A549 (cell line): ENCODE data around the gene RUNX1. TPM values are rescaled to one million over a fixed set of nuclear protein-coding genes. Genes with fewer than 3 reads are reported as not detected.

Experiments
- ATAC-seq, 2 experiments: fragments of 200-7000 bp in 1 of 2; fragments of >200 bp in 1 of 2; cut with Nextera tagmentation in 1 of 2; cut with Tn5 transposase in 1 of 2; 3 replicates each; pipeline versions ENCODE4 v1.8.0 to v1.9.1; 2018 to 2020; ENCODE audit warnings: mild to moderate bottlenecking in 1 of 2, moderate library complexity in 1 of 2
- CTCF ChIA-PET: fragments of 300-600 bp; sonication (Branson Sonifier 250); formaldehyde crosslinking; extraction: SDS; loops from one replicate; lab custom pipeline; 2021; ENCODE audit warnings: antibody characterized with exemption, inconsistent platforms; lab: Yijun Ruan, JAX
- POLR2A ChIA-PET: fragments of 350-600 bp; formaldehyde crosslinking; extraction: SDS; loops from one replicate; lab custom pipeline; 2021; ENCODE audit warnings: antibody characterized with exemption, inconsistent platforms; lab: Yijun Ruan, JAX
- DNase-seq, 2 experiments: peaks; one replicate each; pipeline versions ENCODE4 v3.0.0 to v3.0.0-alpha.2; 2011 to 2016; ENCODE audit warnings: low read depth in 1 of 2, low spot score in 1 of 2
- FAIRE-seq: peaks from 2 replicates; lab custom pipeline; 2011; peaks lifted over from hg19 to GRCh38; lab: Jason Lieb, UNC
- H3K27ac ChIP-seq, 2 experiments: fragments of >200 bp; sonication (Bioruptor Twin); formaldehyde crosslinking; 3 replicates each; pipeline ENCODE4 v1.5.1; 2016 to 2017
- H3K4me1 ChIP-seq: fragments of >200 bp; sonication (Bioruptor Twin); formaldehyde crosslinking; 3 replicates; pipeline ENCODE4 v1.6.1; 2016
- H3K4me2 ChIP-seq: fragments of >200 bp; sonication (Bioruptor Twin); formaldehyde crosslinking; 3 replicates; pipeline ENCODE4 v1.6.1; 2016
- H3K4me3 ChIP-seq: fragments of >200 bp; sonication (Bioruptor Twin); formaldehyde crosslinking; 3 replicates; pipeline ENCODE4 v1.5.1; 2016
- H3K9me3 ChIP-seq: fragments of >200 bp; sonication (Bioruptor Twin); formaldehyde crosslinking; 3 replicates; pipeline ENCODE4 v1.6.1; 2016
- CHD4 ChIP-seq: fragments of 200-600 bp; sonication (generic); IDR thresholded peaks from 2 replicates; pipeline ENCODE4 v1.6.1; 2016; ENCODE audit warnings: antibody characterized with exemption, mild to moderate bottlenecking, borderline replicate concordance
- EHF ChIP-seq: fragments of 250-450 bp; sonication (Bioruptor Pico); IDR thresholded peaks from 2 replicates; pipeline ENCODE4 v1.5.0; 2020; ENCODE audit warnings: mild to moderate bottlenecking
- EHMT2 ChIP-seq: fragments of 200-600 bp; sonication (generic); IDR thresholded peaks from 2 replicates; pipeline ENCODE4 v1.6.1; 2016; ENCODE audit warnings: antibody characterized with exemption, low read depth, mild to moderate bottlenecking, moderate library complexity
- FOSL2 ChIP-seq, 2 experiments: fragments of 450-650 bp in 1 of 2; fragments of >200 bp in 1 of 2; sonication (Bioruptor Twin) in 1 of 2; formaldehyde crosslinking; IDR thresholded peaks; 2 replicates each; pipeline versions ENCODE4 v1.5.0 to v1.6.1; 2016 to 2020; ENCODE audit warnings: mild to moderate bottlenecking in 1 of 2, moderate library complexity in 1 of 2
- HEYL ChIP-seq: fragments of 250-450 bp; sonication (Bioruptor Pico); IDR thresholded peaks from 2 replicates; pipeline ENCODE4 v1.8.0; 2021; ENCODE audit warnings: mild to moderate bottlenecking, moderate library complexity
- HOXB13 ChIP-seq: fragments of 250-450 bp; sonication (Bioruptor Pico); IDR thresholded peaks from 2 replicates; pipeline ENCODE4 v1.5.0; 2020; ENCODE audit warnings: low read depth, mild to moderate bottlenecking, moderate library complexity
- MAFK ChIP-seq: fragments of 450-650 bp; IDR thresholded peaks from 2 replicates; pipeline ENCODE4 v1.6.1; 2014; ENCODE audit not compliant: partially characterized antibody
- NFE2L2 ChIP-seq: fragments of 150-350 bp; conservative IDR thresholded peaks from 2 replicates; pipeline ENCODE4 v1.6.1; 2014; ENCODE audit warnings: low read length
- NPAS2 ChIP-seq: fragments of 250-450 bp; sonication (Bioruptor Pico); IDR thresholded peaks from 2 replicates; pipeline ENCODE4 v1.8.0; 2022; ENCODE audit warnings: mild to moderate bottlenecking, moderate library complexity, borderline replicate concordance
- POLR2A ChIP-seq: IDR thresholded peaks from 2 replicates; pipeline ENCODE4 v1.6.1; 2012; ENCODE audit warnings: mild to moderate bottlenecking, low read length
- RAD21 ChIP-seq, 2 experiments: fragments of >200 bp in 1 of 2; sonication (Bioruptor Twin) in 1 of 2; formaldehyde crosslinking in 1 of 2; IDR thresholded peaks in 1 of 2; conservative IDR thresholded peaks in 1 of 2; 2 replicates in 1 of 2; 3 replicates in 1 of 2; pipeline ENCODE4 v1.6.1; 2012 to 2018; ENCODE audit warnings: inconsistent platforms in 1 of 2
- RFX5 ChIP-seq: fragments of 450-650 bp; IDR thresholded peaks from 2 replicates; pipeline ENCODE4 v1.7.1; 2014; ENCODE audit warnings: antibody characterized with exemption, mild to moderate bottlenecking, moderate library complexity
- RNF2 ChIP-seq: fragments of 200-600 bp; sonication (generic); IDR thresholded peaks from 2 replicates; pipeline ENCODE4 v1.6.1; 2016; ENCODE audit warnings: low read depth, mild to moderate bottlenecking, antibody characterized with exemption, moderate library complexity, borderline replicate concordance
- SMC3 ChIP-seq: fragments of >200 bp; sonication (Bioruptor Twin); formaldehyde crosslinking; IDR thresholded peaks from 3 replicates; pipeline ENCODE4 v1.6.1; 2018; ENCODE audit warnings: inconsistent platforms
- SREBF2 ChIP-seq: fragments of 450-650 bp; IDR thresholded peaks from 2 replicates; pipeline ENCODE4 v1.6.1; 2014; ENCODE audit warnings: mild to moderate bottlenecking, moderate library complexity
- ZSCAN20 ChIP-seq: fragments of 250-450 bp; sonication (Bioruptor Pico); IDR thresholded peaks from 2 replicates; pipeline ENCODE4 v1.8.0; 2022; ENCODE audit warnings: mild to moderate bottlenecking, moderate library complexity
- WGBS: methylation state at CpG from one replicate; pipeline ENCODE4 v1.1.6; 2017; ENCODE audit errors: missing lambda C conversion rate; 5-methylcytosine and 5-hydroxymethylcytosine counted together
- polyA plus RNA-seq, 4 experiments: library from polyadenylated mRNA; depleted of rRNA in 3 of 4; stranded (reverse); fragments of >200 nt; fragmentation: RNase III in 1 of 4; extraction: RNeasy Plus Mini Kit Qiagen cat#74134 plus additional on column Dnase treatment in 1 of 4; gene quantifications; 2 replicates in 3 of 4; 3 replicates in 1 of 4; pipeline ENCODE4 v1.2.3, GENCODE V29; 2011 to 2017
- TF ChIP-seq, protein P1 (sequence below): IDR thresholded peaks from 2 replicates; pipeline ENCODE4 v1.6.1; 2012
- TF ChIP-seq, protein P2 (sequence below): fragments of 200-600 bp; sonication (generic); IDR thresholded peaks from 2 replicates; pipeline ENCODE4 v1.6.1; 2016; ENCODE audit warnings: antibody characterized with exemption, mild to moderate bottlenecking, moderate library complexity
- TF ChIP-seq, protein P3 (sequence below): fragments of 450-650 bp; IDR thresholded peaks from 2 replicates; pipeline ENCODE4 v1.6.1; 2014; ENCODE audit warnings: antibody characterized with exemption

The RUNX1 gene
- polyA plus RNA-seq, 2 of the 4 experiments (the other 2 are of a cell fraction) = 5.5 TPM

DNA sequence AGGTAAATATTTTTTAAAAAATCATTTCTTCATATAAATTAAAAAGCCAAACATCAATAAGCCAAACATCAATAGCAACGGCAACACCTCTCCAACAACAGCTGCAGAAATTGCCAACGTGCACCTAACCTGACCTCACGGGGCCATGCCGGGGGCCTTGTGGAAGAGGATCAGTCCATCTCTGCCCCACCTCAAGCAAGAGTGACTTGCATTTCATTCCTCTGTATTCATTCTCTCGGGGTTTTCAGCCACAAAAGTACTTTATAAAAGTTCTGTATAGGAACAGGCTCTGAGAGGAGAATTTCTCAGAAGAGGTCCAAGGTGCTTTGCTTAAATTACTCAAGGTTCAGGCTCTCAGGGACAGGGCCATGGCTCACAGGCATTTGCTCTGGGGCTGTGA lies 100.9 kb downstream of the RUNX1 start:
- Histone ChIP-seq H3K4me3 (no peak overlapping the region), H3K4me2 (no peak overlapping the region), H3K27ac (no peak overlapping the region), H3K4me1 (no peaks in the 10 kb centered on the region), H3K9me3 (no peaks in the 10 kb centered on the region)
- TF ChIP-seq CHD4 (no peak), SREBF2 (no peak), POLR2A (no peak), ZSCAN20 (no peak), EHF (CRISPR knock-in tag) (no peak), HEYL (CRISPR knock-in tag) (no peak), FOSL2 (IDR thresholded peaks at IDR 0.05) (no peak), FOSL2 (CRISPR knock-in tag; IDR thresholded peaks at IDR 0.05) (no peak), RFX5 (no peak), MAFK (no peak), SMC3 (no peak), NPAS2 (CRISPR knock-in tag) (no peak)
- TF ChIP-seq, protein P1, sequence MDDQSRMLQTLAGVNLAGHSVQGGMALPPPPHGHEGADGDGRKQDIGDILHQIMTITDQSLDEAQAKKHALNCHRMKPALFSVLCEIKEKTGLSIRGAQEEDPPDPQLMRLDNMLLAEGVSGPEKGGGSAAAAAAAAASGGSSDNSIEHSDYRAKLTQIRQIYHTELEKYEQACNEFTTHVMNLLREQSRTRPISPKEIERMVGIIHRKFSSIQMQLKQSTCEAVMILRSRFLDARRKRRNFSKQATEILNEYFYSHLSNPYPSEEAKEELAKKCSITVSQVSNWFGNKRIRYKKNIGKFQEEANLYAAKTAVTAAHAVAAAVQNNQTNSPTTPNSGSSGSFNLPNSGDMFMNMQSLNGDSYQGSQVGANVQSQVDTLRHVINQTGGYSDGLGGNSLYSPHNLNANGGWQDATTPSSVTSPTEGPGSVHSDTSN = no peak
- TF ChIP-seq, protein P2, sequence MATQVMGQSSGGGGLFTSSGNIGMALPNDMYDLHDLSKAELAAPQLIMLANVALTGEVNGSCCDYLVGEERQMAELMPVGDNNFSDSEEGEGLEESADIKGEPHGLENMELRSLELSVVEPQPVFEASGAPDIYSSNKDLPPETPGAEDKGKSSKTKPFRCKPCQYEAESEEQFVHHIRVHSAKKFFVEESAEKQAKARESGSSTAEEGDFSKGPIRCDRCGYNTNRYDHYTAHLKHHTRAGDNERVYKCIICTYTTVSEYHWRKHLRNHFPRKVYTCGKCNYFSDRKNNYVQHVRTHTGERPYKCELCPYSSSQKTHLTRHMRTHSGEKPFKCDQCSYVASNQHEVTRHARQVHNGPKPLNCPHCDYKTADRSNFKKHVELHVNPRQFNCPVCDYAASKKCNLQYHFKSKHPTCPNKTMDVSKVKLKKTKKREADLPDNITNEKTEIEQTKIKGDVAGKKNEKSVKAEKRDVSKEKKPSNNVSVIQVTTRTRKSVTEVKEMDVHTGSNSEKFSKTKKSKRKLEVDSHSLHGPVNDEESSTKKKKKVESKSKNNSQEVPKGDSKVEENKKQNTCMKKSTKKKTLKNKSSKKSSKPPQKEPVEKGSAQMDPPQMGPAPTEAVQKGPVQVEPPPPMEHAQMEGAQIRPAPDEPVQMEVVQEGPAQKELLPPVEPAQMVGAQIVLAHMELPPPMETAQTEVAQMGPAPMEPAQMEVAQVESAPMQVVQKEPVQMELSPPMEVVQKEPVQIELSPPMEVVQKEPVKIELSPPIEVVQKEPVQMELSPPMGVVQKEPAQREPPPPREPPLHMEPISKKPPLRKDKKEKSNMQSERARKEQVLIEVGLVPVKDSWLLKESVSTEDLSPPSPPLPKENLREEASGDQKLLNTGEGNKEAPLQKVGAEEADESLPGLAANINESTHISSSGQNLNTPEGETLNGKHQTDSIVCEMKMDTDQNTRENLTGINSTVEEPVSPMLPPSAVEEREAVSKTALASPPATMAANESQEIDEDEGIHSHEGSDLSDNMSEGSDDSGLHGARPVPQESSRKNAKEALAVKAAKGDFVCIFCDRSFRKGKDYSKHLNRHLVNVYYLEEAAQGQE = no peak
- TF ChIP-seq, protein P3, sequence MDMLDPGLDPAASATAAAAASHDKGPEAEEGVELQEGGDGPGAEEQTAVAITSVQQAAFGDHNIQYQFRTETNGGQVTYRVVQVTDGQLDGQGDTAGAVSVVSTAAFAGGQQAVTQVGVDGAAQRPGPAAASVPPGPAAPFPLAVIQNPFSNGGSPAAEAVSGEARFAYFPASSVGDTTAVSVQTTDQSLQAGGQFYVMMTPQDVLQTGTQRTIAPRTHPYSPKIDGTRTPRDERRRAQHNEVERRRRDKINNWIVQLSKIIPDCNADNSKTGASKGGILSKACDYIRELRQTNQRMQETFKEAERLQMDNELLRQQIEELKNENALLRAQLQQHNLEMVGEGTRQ = no peak
- ATAC-seq (no peak), FAIRE-seq (no peak), DNase-seq (no peak)
- ChIA-PET POLR2A (no interaction called here), CTCF (no interaction called here)
- WGBS = 76% methylated on average over 5 of the region's 5 CpGs

DNA sequence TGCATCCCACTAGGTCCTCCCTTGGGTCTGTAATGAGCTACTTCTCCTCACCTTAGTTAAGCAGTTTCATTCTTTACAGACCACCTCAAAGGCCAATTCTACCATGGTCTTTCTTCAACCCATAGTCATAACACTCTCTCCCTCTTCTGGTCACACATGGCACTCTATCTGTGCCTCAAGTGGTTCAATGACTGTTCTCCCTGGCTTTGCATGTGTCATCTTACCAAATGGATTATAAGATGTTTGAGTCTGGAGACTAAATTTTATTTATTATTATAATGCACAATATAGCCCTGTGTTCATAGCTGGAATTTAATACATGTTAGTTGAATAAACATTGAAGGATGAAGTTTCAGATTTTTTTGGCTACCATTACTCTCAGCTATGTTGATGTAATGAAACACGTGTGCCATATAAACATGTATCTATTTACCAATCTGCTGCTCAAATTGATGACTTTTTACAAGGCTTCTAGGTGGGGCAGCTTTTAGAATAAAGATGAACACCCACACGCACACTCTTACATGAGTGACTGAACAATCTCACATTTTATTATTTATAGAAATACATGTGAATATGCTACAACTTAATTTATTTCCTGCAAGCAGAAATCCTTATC lies 102.1 kb downstream of the RUNX1 start:
- Histone ChIP-seq H3K4me3 (no peak overlapping the region), H3K4me1 (no peaks in the 10 kb centered on the region), H3K27ac (no peak overlapping the region)
- ChIA-PET CTCF (interaction anchor here (0.7 kb wide), 1 partner anchor 201 kb away, joined by 5 read pairs; no protein-coding TSS in a partner anchor), POLR2A (no interaction called here)
- ATAC-seq = no peak
- TF ChIP-seq EHMT2 (no peak), RNF2 (no peak), RAD21 (conservative IDR thresholded peaks at IDR 0.05 in 1 of 2, IDR thresholded peaks at IDR 0.05 in 1 of 2) (0 out of 5 replicates have a peak, but pooled peaks of 1 of the 2 experiments have one; percentile 3), HOXB13 (CRISPR knock-in tag) (no peak), NFE2L2 (no peak)
- TF ChIP-seq, protein P3 = no peak
- TF ChIP-seq, all 56 proteins: peak for 1
- Histone ChIP-seq H3K4me2 (no peak overlapping the region), H3K9me3 (no peaks in the 10 kb centered on the region)
- WGBS = 63% methylated on average over 2 of the region's 2 CpGs
- DNase-seq (no peak), FAIRE-seq (no peak)
